Measurements from ENCODE around the gene DNMT3B.

DNA sequence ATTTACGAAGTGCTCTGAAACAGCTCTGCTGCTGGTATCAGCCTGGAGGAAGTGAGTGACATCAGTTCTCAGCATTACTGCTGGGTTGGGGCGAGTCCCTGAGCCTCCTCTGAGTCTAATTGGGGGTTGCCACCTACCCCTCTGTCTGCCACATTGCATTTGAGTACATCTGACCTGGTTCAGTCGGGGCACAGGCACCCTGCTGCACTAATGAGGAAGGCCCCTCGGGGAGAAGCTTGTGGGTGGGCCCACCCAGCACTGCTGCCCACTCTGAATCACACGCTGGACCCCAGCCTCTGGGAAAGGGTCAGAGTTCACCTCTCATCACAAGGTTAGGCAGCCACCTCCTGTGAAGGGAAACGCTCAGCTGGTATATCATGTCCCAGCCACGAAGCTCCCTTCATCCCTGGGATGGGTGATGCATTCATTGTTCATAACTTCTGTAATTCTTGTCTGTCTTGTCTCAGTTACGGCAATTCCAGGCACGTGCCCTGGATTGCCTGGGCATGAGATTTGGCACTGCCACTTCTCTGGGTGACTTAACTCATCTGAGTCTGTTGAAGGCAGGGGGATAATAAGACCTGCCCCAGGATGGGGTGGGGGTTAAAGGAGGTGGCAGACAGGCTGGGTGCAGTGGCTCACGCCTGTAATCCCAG, 13.3 kb downstream of the DNMT3B start:
- TF ChIP-seq, protein P1, sequence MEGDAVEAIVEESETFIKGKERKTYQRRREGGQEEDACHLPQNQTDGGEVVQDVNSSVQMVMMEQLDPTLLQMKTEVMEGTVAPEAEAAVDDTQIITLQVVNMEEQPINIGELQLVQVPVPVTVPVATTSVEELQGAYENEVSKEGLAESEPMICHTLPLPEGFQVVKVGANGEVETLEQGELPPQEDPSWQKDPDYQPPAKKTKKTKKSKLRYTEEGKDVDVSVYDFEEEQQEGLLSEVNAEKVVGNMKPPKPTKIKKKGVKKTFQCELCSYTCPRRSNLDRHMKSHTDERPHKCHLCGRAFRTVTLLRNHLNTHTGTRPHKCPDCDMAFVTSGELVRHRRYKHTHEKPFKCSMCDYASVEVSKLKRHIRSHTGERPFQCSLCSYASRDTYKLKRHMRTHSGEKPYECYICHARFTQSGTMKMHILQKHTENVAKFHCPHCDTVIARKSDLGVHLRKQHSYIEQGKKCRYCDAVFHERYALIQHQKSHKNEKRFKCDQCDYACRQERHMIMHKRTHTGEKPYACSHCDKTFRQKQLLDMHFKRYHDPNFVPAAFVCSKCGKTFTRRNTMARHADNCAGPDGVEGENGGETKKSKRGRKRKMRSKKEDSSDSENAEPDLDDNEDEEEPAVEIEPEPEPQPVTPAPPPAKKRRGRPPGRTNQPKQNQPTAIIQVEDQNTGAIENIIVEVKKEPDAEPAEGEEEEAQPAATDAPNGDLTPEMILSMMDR (IDR thresholded peaks at IDR 0.05) = no peak
- TF ChIP-seq POLR2A (IDR thresholded peaks at IDR 0.05) = no peak
- no peak for TF ChIP-seq EP300 (IDR thresholded peaks at IDR 0.05)
